ENCODE data around the gene GRB10.
"Not testable (repeated sequence)": the region's sequence is repeated elsewhere in the genome, so short reads cannot be mapped to it uniquely, and the experiment has no call there.

Gene GRB10

DNA sequence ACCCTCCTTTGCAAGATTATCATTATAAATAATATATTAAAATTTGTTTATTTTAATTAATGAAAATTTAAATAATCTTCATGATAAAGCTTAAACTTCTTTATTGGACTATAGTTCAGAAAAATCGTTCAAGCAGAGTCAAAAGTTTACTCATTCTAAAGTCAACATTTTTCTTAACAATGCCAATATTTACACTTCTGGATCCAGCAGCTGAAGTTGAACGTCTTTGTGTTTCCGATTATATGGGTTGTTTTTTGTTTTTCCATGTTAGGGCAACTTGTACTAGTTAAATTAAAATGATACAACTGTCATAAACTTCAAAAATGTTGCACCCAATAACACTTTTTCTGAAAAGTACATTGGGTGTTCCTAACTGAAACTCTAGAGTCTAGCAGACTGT, 43.8 kb downstream of the GRB10 start:
- TF ChIP-seq, protein P1, sequence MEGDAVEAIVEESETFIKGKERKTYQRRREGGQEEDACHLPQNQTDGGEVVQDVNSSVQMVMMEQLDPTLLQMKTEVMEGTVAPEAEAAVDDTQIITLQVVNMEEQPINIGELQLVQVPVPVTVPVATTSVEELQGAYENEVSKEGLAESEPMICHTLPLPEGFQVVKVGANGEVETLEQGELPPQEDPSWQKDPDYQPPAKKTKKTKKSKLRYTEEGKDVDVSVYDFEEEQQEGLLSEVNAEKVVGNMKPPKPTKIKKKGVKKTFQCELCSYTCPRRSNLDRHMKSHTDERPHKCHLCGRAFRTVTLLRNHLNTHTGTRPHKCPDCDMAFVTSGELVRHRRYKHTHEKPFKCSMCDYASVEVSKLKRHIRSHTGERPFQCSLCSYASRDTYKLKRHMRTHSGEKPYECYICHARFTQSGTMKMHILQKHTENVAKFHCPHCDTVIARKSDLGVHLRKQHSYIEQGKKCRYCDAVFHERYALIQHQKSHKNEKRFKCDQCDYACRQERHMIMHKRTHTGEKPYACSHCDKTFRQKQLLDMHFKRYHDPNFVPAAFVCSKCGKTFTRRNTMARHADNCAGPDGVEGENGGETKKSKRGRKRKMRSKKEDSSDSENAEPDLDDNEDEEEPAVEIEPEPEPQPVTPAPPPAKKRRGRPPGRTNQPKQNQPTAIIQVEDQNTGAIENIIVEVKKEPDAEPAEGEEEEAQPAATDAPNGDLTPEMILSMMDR (IDR thresholded peaks at IDR 0.05; ENCODE audit: low read depth, low read length), result no peak
- Histone ChIP-seq H3K9me3 (ENCODE audit: severe bottlenecking) (no peaks in the 10 kb centered on the region), H3K27ac (no peak overlapping the region), H3K36me3 (no peaks in the 10 kb centered on the region), H3K27me3 (ENCODE audit: insufficient read depth, low read depth, severe bottlenecking) (no peaks in the 10 kb centered on the region), H3K4me3 (ENCODE audit: low read depth, low read length) (no peak overlapping the region)
- DNase-seq, result no peak

DNA sequence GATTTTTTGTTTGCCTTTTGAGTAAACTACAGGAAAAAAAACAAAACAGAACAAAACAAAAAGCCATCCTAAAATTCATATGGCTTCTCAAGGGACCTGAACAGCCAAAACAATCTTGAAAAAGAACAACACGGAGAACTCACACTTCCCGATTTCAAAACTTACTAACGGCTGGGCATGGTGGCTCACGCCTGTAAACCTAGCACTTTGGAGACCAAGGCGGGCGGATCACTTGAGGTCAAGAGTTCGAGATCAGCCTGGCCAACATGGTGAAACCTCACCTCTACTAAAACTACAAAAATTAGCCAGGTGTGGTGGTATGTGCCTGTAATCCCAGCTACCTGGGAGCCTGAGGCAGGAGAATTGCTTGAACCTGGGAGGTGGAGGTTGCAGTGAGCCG, 46.9 kb downstream of the GRB10 start:
- H3K4me3 ChIP-seq (ENCODE audit: low read depth, low read length); DNase-seq; H3K9me3 ChIP-seq (ENCODE audit: severe bottlenecking); H3K27me3 ChIP-seq (ENCODE audit: insufficient read depth, low read depth, severe bottlenecking); H3K36me3 ChIP-seq; H3K27ac ChIP-seq: not testable (repeated sequence)

DNA sequence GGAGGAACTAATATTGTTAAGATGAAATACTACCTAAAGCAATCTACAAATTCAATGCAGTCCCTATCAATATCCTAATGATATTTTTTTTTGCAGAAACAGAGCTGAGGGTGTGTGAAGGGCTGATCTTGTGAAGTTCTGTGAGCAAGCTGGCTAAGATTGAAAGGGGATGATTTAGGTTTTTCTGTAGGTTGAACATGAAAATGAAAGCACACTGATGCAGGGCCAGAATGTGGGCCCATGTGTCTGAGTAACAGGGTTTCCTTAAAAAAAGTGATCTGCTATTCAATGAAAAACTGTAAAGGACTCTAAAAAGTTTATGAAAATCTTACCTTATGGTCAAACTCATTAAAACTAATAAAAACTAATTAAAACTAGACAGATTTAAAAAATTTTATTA, 47.4 kb downstream of the GRB10 start:
- H3K4me3 ChIP-seq (ENCODE audit: low read depth, low read length), result no peak overlapping the region
- TF ChIP-seq, protein P1 (IDR thresholded peaks at IDR 0.05; ENCODE audit: low read depth, low read length), result no peak
- DNase-seq, result no peak
- no peaks in the 10 kb centered on the region for H3K27me3 ChIP-seq (ENCODE audit: insufficient read depth, low read depth, severe bottlenecking)
- no peak overlapping the region for H3K27ac ChIP-seq
- H3K9me3 ChIP-seq (ENCODE audit: severe bottlenecking), result no peaks in the 10 kb centered on the region
- no peaks in the 10 kb centered on the region for H3K36me3 ChIP-seq

DNA sequence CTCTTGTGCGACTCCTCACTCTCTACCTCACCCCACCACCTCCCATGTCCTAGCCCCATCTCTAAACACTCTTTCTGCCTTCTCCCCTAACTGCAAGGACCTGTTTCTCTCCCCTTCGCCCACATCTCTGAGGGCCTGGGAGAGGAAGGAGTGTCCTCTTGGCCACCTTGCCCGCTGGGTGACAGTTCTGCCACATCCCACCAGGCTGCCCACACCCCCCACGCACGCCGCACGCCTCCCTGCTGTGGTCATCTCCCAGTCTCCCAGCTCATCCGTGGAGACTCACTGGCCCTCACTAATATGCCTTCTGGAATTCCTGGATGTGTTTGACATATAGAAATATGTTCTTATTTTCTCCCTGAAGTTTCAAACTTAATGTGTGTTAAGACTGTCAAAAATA, 48.5 kb downstream of the GRB10 start:
- H3K27me3 ChIP-seq (ENCODE audit: insufficient read depth, low read depth, severe bottlenecking), result no peaks in the 10 kb centered on the region
- TF ChIP-seq, protein P1 (IDR thresholded peaks at IDR 0.05; ENCODE audit: low read depth, low read length), result no peak
- no peaks in the 10 kb centered on the region for H3K36me3 ChIP-seq
- DNase-seq, result no peak
- H3K4me3 ChIP-seq (ENCODE audit: low read depth, low read length), result no peak overlapping the region
- H3K9me3 ChIP-seq (ENCODE audit: severe bottlenecking), result no peaks in the 10 kb centered on the region
- no peak overlapping the region for H3K27ac ChIP-seq

DNA sequence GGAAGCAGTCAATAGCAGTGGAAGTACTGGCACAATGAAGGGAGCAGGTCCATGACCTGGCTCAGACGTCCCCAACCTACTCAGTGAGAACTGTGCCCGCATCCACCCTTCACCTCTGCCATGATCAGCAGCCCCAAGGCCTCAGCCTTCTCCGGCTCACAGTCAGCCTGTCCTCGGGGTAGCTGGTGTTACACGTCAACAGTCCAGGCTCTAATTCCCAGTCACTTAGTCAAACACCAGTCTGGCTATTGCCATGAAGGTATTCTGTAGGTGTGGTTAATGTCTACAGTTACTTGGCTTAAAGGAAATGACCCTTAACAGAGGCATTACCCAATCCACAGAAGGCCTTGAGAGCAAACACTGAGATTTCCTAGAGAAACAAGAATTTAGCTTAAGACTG, 49.1 kb downstream of the GRB10 start:
- no peaks in the 10 kb centered on the region for H3K36me3 ChIP-seq
- no peaks in the 10 kb centered on the region for H3K9me3 ChIP-seq (ENCODE audit: severe bottlenecking)
- no peaks in the 10 kb centered on the region for H3K27me3 ChIP-seq (ENCODE audit: insufficient read depth, low read depth, severe bottlenecking)
- DNase-seq, result no peak
- H3K27ac ChIP-seq, result no peak overlapping the region
- no peak overlapping the region for H3K4me3 ChIP-seq (ENCODE audit: low read depth, low read length)
- TF ChIP-seq, protein P1 (IDR thresholded peaks at IDR 0.05; ENCODE audit: low read depth, low read length), result no peak

DNA sequence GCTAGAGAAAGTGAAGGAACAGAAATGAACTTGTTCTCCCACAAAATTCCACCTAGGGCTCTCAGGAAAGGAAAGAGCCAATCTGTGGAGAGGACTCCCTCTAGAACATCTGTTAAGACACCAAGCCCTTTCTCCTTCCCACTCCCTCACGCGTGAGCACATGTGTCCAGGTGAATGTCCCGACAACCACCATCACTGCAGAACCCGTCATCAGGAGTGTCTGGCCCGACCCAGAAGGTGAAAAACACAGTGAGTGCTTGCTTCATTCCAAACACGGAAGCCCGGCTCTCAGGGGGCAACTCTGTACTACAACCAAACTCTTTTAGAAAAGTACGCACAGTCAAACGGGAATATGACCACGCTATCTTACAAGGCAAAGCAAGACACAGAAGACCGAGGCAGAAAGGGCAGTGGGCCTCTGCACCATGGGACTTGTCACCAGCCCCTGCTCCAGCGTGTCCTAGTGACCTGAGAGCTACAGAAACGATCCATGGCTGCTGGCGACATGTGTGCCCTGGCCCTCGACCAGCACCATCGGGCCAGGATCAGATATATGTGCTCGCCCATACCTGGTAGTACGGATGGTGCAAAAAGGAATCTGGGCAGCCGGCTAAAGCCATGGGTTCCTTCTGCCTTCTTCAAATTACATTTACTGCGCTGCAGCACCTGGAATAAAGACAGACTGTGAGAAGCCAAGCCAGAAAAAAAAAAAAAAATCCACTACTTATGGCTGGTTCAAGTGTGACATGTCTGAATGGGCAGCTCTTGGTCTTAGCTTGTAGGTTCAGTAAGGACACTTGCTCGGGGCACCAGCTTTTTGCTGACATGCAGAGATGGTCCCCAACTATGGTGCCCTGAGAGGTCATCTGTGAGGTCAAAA, 50.8 kb downstream of the GRB10 start:
- TF ChIP-seq, protein P1 (IDR thresholded peaks at IDR 0.05; ENCODE audit: low read depth, low read length), result no peak
- Histone ChIP-seq H3K27ac (no peak overlapping the region), H3K9me3 (ENCODE audit: severe bottlenecking) (no peaks in the 10 kb centered on the region), H3K27me3 (ENCODE audit: insufficient read depth, low read depth, severe bottlenecking) (no peaks in the 10 kb centered on the region), H3K4me3 (ENCODE audit: low read depth, low read length) (no peak overlapping the region), H3K36me3 (no peaks in the 10 kb centered on the region)
- DNase-seq, result no peak
